AG08395 (cell line): ENCODE results near the gene PPIF.
A peak's percentile ranks its signal among the peaks of the same experiment; 100 is the strongest.

Source experiments
- DNase-seq: peaks from one replicate; pipeline ENCODE4 v3.0.0; 2012; ENCODE audit warnings: mixed read lengths, low spot score

The PPIF gene

GRCh38 chr10:79403441-79404230 lies 56.4 kb downstream of the PPIF start:
- no peak for DNase-seq

GRCh38 chr10:79404231-79404609 lies 57.0 kb downstream of the PPIF start:
- DNase-seq, result peak; percentile 88

GRCh38 chr10:79404690-79405131 lies 57.4 kb downstream of the PPIF start:
- no peak for DNase-seq
